Measurements from ENCODE around the gene MIF4GD.
A peak's percentile ranks its signal among the peaks of the same experiment; 100 is the strongest.

GRCh38 chr17:75270966-75271232 is at the start of gene MIF4GD:
- peak in 1 of 3 donors; percentile 87 for TF ChIP-seq POLR2A (IDR thresholded peaks at IDR 0.05)
- no peak for TF ChIP-seq CTCF (IDR thresholded peaks at IDR 0.05 in 8 of 11, conservative IDR thresholded peaks at IDR 0.05 in 3 of 11)
